ENCODE results near the gene GRIK2. TPM values are rescaled to one million over a fixed set of nuclear protein-coding genes. Genes with fewer than 3 reads are reported as not detected.
A peak's percentile ranks its signal among the peaks of the same experiment; 100 is the strongest.

The GRIK2 gene
- total and polyA plus RNA-seq, 2 of the 4 experiments (the other 2 are of a cell fraction): 8.2 to 15.2 TPM

DNA sequence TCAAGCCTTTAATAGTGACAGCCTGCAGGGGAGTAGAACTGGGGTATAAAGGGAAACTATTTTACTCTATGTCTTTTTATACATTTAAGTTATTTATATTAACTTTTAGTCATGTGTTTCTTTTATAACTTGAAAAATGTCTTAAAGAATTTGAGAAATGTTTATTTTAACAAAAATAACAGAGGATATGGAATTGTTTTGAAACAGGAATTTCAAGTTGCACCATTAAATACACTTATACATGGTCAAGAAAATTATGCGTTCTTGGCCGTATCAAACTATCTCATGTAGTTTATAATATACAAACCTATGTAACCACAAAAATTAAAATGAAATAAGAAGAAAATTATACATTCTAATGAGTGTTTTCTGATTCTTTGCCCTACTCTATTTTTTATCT lies 282.7 kb downstream of the GRIK2 start:
- BruUV-seq (replicated peaks): no TSS peak
- POLR2A ChIA-PET (ENCODE audit: unreplicated experiment): no interaction called here
- Histone ChIP-seq H3K36me3 (ENCODE audit: control insufficient read depth, insufficient read depth, low read length) (no peaks in the 10 kb centered on the region), H4K20me1 (ENCODE audit: insufficient read depth, low read length) (no peaks in the 10 kb centered on the region), H2BK20ac (ENCODE audit: low read depth, low read length) (no peak overlapping the region), H3K9me1 (ENCODE audit: insufficient read depth, low read length) (no peaks in the 10 kb centered on the region), H2BK120ac (ENCODE audit: low read depth, low read length) (no peak overlapping the region), H3K9me3 (ENCODE audit: control insufficient read depth, insufficient read depth, low read length) (no peaks in the 10 kb centered on the region), H3K4ac (ENCODE audit: low read depth, low read length) (no peak overlapping the region), H3K4me1 (ENCODE audit: control insufficient read depth, insufficient read depth, low read length) (peaks cover 5% of the 10 kb centered on the region; the same call in 1 of the 2 replicates), H3K9ac (ENCODE audit: low read depth, low read length) (no peak overlapping the region), H3K18ac (ENCODE audit: low read depth, low read length) (no peak overlapping the region), H3K79me1 (ENCODE audit: low read depth in 1 of 2, low read length in 2 of 2) (no peaks in the 10 kb centered on the region), H2AK9ac (replicated peaks; ENCODE audit: low read depth, low read length, poor library complexity) (no peak overlapping the region), H3K4me2 (ENCODE audit: low read depth, low read length) (no peak overlapping the region), H2AK5ac (ENCODE audit: low read depth, low read length) (no peak overlapping the region), H3K27me3 (ENCODE audit: control insufficient read depth, insufficient read depth, low read length) (no peaks in the 10 kb centered on the region), H3K4me3 (ENCODE audit: insufficient read depth, low read depth, low read length) (no peak overlapping the region), H3K23ac (ENCODE audit: low read depth, low read length) (no peak overlapping the region), H3K27ac (ENCODE audit: insufficient read depth, low read length) (no peak overlapping the region), H2BK15ac (ENCODE audit: low read depth, low read length) (no peak overlapping the region), H4K91ac (ENCODE audit: insufficient read depth, low read depth, low read length) (no peak overlapping the region), H2BK5ac (ENCODE audit: low read depth, low read length, poor library complexity, severe bottlenecking) (peak overlapping the region; percentile 70), H3K14ac (replicated peaks; ENCODE audit: low read depth, low read length) (no peak overlapping the region), H4K5ac (ENCODE audit: low read depth, low read length) (no peak overlapping the region), H2AFZ (replicated peaks; ENCODE audit: low read length, poor library complexity) (no peak overlapping the region), H4K8ac (ENCODE audit: low read depth in 2 of 2, low read length in 2 of 2) (no peak overlapping the region), H3K56ac (ENCODE audit: extremely low read depth, insufficient read depth, low read length) (no peak overlapping the region)
- ATAC-seq (ENCODE audit: low read depth): peak; percentile 62
- in situ Hi-C loops (cut with MboI; ENCODE audit: low sequenced_read_pairs) (no loop called here), dilution Hi-C loops (cut with HindIII; ENCODE audit: low sequenced_read_pairs, unreplicated experiment) (no loop called here), intact Hi-C loops (cut with micrococcal nuclease) (no loop called here)
- TF ChIP-seq, protein P1, sequence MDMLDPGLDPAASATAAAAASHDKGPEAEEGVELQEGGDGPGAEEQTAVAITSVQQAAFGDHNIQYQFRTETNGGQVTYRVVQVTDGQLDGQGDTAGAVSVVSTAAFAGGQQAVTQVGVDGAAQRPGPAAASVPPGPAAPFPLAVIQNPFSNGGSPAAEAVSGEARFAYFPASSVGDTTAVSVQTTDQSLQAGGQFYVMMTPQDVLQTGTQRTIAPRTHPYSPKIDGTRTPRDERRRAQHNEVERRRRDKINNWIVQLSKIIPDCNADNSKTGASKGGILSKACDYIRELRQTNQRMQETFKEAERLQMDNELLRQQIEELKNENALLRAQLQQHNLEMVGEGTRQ (IDR thresholded peaks at IDR 0.05; ENCODE audit: low read depth, low read length): no peak
- TF ChIP-seq RAD21 (IDR thresholded peaks at IDR 0.05; ENCODE audit: low read length) (no peak), MAFK (IDR thresholded peaks at IDR 0.05; ENCODE audit: low read depth, low read length) (no peak), CHD1 (IDR thresholded peaks at IDR 0.05; ENCODE audit: low read depth, low read length) (no peak), CEBPB (IDR thresholded peaks at IDR 0.05; ENCODE audit: low read depth, low read length) (no peak), RCOR1 (IDR thresholded peaks at IDR 0.05; ENCODE audit: insufficient replicate concordance, low read length) (no peak), MXI1 (IDR thresholded peaks at IDR 0.05; ENCODE audit: borderline replicate concordance, low read depth, low read length) (no peak), POLR2A (IDR thresholded peaks at IDR 0.05; ENCODE audit: low read depth, low read length) (no peak), MAZ (IDR thresholded peaks at IDR 0.05; ENCODE audit: borderline replicate concordance, low read depth, low read length) (no peak), NFE2L2 (IDR thresholded peaks at IDR 0.05; ENCODE audit: low read depth, low read length) (no peak), RFX5 (IDR thresholded peaks at IDR 0.05; ENCODE audit: low read depth, low read length) (no peak), BHLHE40 (IDR thresholded peaks at IDR 0.05; ENCODE audit: low read depth, low read length) (no peak), FOS (IDR thresholded peaks at IDR 0.05; ENCODE audit: low read depth, low read length) (no peak), SMC3 (IDR thresholded peaks at IDR 0.05; ENCODE audit: low read depth, low read length) (no peak)
- TF ChIP-seq, protein P2, sequence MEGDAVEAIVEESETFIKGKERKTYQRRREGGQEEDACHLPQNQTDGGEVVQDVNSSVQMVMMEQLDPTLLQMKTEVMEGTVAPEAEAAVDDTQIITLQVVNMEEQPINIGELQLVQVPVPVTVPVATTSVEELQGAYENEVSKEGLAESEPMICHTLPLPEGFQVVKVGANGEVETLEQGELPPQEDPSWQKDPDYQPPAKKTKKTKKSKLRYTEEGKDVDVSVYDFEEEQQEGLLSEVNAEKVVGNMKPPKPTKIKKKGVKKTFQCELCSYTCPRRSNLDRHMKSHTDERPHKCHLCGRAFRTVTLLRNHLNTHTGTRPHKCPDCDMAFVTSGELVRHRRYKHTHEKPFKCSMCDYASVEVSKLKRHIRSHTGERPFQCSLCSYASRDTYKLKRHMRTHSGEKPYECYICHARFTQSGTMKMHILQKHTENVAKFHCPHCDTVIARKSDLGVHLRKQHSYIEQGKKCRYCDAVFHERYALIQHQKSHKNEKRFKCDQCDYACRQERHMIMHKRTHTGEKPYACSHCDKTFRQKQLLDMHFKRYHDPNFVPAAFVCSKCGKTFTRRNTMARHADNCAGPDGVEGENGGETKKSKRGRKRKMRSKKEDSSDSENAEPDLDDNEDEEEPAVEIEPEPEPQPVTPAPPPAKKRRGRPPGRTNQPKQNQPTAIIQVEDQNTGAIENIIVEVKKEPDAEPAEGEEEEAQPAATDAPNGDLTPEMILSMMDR (conservative IDR thresholded peaks at IDR 0.05; ENCODE audit: low read depth, low read length): no peak
- TF ChIP-seq, protein P3, sequence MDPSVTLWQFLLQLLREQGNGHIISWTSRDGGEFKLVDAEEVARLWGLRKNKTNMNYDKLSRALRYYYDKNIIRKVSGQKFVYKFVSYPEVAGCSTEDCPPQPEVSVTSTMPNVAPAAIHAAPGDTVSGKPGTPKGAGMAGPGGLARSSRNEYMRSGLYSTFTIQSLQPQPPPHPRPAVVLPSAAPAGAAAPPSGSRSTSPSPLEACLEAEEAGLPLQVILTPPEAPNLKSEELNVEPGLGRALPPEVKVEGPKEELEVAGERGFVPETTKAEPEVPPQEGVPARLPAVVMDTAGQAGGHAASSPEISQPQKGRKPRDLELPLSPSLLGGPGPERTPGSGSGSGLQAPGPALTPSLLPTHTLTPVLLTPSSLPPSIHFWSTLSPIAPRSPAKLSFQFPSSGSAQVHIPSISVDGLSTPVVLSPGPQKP (IDR thresholded peaks at IDR 0.05; ENCODE audit: borderline replicate concordance, low read depth, low read length): no peak
- WGBS, 2 experiments (ENCODE audit: extremely low coverage in 2 of 2, insufficient read length in 1 of 2): no CpG with 5 or more reads among the region's 2 CpGs
- peak; percentile 21 for DNase-seq
- CTCF ChIA-PET: no interaction called here

All from IMR-90 (cell line).